Gastrocnemius medialis (tissue), 4 donors: ENCODE results near the gene SERPINE1.

ENCODE experiments used
- POLR2A ChIP-seq, 2 donors: fragments of 450-650 bp; IDR thresholded peaks; one replicate each; pipeline ENCODE4 v1.6.1; 2017; ENCODE audit warnings: antibody characterized with exemption in 2 of 2, mild to moderate bottlenecking in 2 of 2, moderate library complexity in 2 of 2
- TF ChIP-seq, protein P1 (sequence below), 5 experiments: fragments of 450-650 bp in 3 of 5; fragments of 200-600 bp in 2 of 5; sonication (generic) in 2 of 5; IDR thresholded peaks in 4 of 5; conservative IDR thresholded peaks in 1 of 5; 1 replicate in 4 of 5; 2 replicates in 1 of 5; pipeline ENCODE4 v1.5.1; 2016 to 2019; ENCODE audit warnings: antibody characterized with exemption in 5 of 5, mild to moderate bottlenecking in 3 of 5, moderate library complexity in 3 of 5

- TF ChIP-seq, protein P1, sequence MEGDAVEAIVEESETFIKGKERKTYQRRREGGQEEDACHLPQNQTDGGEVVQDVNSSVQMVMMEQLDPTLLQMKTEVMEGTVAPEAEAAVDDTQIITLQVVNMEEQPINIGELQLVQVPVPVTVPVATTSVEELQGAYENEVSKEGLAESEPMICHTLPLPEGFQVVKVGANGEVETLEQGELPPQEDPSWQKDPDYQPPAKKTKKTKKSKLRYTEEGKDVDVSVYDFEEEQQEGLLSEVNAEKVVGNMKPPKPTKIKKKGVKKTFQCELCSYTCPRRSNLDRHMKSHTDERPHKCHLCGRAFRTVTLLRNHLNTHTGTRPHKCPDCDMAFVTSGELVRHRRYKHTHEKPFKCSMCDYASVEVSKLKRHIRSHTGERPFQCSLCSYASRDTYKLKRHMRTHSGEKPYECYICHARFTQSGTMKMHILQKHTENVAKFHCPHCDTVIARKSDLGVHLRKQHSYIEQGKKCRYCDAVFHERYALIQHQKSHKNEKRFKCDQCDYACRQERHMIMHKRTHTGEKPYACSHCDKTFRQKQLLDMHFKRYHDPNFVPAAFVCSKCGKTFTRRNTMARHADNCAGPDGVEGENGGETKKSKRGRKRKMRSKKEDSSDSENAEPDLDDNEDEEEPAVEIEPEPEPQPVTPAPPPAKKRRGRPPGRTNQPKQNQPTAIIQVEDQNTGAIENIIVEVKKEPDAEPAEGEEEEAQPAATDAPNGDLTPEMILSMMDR (IDR thresholded peaks at IDR 0.05 in 4 of 5, conservative IDR thresholded peaks at IDR 0.05 in 1 of 5) = no peak
- no peak for TF ChIP-seq POLR2A (IDR thresholded peaks at IDR 0.05)
Observed at GRCh38 chr7:101185258-101185839, 58.4 kb downstream of the SERPINE1 start.
